DLD1 (cell line): ENCODE data around the gene R3HDM2.

Source experiments
- in situ Hi-C: cut with HindIII; loops from 2 replicates; pipeline ENCODE4 v1.10.0; 2017; ENCODE audit warnings: low sequenced_read_pairs

The R3HDM2 gene

GRCh38 chr12:57208631-57209282, 222.1 kb downstream of the R3HDM2 start:
- in situ Hi-C loops = no loop called here

- in situ Hi-C loops = no loop called here
Measured at GRCh38 chr12:57207731-57208630, 222.9 kb downstream of the R3HDM2 start.

GRCh38 chr12:57205931-57206330, 224.9 kb downstream of the R3HDM2 start:
- in situ Hi-C loops = no loop called here

GRCh38 chr12:57205186-57205585, 225.7 kb downstream of the R3HDM2 start:
- in situ Hi-C loops = no loop called here

GRCh38 chr12:57204454-57204853, 226.4 kb downstream of the R3HDM2 start:
- in situ Hi-C loops = no loop called here

GRCh38 chr12:57203791-57204190, 227.1 kb downstream of the R3HDM2 start:
- in situ Hi-C loops = no loop called here
